B cell (primary cell): Measurements from ENCODE around the gene ZNF691.

Source experiments
- CTCF ChIP-seq: fragments of 200-600 bp; IDR thresholded peaks from one replicate; pipeline ENCODE4 v1.8.0; 2022; ENCODE audit warnings: antibody characterized with exemption, mild to moderate bottlenecking
- EZH2 ChIP-seq: IDR thresholded peaks from 2 replicates; pipeline ENCODE4 v1.6.1; 2012; ENCODE audit warnings: borderline replicate concordance, low read depth, mild to moderate bottlenecking, moderate library complexity, low read length; ENCODE audit not compliant: insufficient read depth, poor library complexity, severe bottlenecking

- TF ChIP-seq CTCF (no peak), EZH2 (no peak)
Measured at GRCh38 chr1:42806593-42806992, 39.8 kb upstream of the ZNF691 start.
